Stimulated activated CD8-positive, alpha-beta memory T cell treated with anti-CD3 and anti-CD28 coated beads, Interleukin-4, amount 100 ng/mL, for 1 hour (primary cell): ENCODE data around the gene CDK1.
"Not testable (repeated sequence)": the region's sequence is repeated elsewhere in the genome, so short reads cannot be mapped to it uniquely, and the experiment has no call there.

Experiments used
- DNase-seq, 2 donors: peaks; one replicate each; pipeline ENCODE4 v3.0.0-alpha.2; 2020; ENCODE audit warnings: low read depth in 2 of 2, low spot score in 1 of 2

CDK1 gene

GRCh38 chr10:60810437-60811182 is 32.3 kb downstream of the CDK1 start:
- no peak for DNase-seq

DNA sequence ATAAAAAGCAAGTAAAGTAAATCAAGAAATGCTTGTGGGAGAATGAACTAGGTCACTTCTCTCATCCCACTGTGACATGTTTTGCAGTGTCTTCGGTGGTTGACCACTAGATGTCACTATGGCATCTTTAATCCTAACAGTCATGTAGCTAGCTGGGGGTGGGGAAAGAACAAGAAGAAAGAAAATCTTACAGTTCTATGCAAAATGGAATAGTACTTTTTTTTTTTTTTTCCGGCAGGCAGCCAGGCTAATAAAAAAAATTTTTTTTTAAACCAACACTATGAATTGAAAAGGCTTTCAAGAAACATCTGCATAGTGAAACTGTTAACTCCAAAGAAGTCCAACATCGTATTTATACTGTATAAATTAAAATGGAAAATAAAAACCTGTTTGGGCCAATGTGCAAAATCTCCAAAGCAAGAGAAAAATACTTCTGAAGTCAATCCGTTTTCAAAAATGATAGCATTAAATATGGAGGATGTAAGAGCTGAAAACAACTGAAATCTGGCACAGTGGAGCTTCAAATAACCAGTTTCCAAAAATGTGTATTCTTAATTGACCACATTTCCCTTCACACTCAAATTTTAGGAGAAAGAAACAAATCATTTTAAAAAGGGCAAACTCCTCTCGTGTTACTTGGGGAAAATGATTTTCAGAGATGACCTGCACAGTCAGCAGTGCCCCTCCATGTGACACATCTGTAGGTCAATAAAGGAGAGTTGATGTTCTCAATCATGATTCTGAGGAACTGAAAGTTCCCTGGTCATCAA is 38.5 kb downstream of the CDK1 start:
- no peak for DNase-seq

DNA sequence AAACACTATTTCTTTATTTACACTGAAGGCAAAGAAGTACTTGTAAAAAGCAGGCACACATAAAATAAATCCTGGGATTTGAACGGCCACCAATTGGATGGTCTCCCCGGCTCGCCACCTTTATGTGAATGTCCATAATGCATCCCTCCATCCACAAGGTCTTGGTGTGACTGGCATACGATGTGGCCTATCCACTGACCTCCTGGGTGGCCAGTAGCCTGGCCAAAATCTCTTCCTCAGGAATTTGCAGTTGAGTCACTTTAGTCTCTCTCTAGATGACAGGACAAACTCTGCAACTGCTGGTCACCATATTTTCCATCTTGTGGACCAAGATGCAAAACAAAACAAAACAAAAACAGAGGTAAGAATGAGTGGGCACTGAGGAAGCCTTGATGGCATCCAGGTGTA is 39.1 kb downstream of the CDK1 start:
- no peak for DNase-seq

DNA sequence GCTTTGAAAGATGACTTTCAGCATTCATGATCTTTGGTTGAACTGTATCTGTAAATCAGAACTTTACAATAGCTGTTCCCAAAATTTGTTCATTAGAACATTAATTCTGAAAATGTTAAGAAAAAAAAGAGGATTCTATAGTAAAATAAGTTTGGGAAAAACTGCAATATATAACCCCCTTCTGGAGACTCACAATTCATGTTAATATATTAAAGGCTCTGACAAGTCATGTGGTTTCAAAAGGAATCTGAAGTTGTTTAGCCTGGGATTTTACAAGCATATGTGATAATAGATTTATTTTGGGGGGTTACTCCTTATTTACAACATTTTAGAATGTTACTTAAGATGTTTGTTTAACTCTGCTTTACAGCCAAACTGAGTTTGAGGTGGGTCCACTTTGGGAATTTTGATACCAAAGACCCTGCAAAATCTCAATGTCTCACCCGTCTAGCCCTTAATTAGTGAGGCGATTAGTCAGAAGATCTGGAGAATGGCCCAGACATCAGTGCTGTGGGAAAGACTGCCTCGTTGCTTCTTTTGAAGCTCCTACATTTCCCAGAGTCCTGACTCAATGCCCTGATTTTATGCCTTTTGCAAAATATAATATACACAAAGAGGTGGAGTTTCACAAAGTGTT is 40.0 kb downstream of the CDK1 start:
- DNase-seq, result no peak

DNA sequence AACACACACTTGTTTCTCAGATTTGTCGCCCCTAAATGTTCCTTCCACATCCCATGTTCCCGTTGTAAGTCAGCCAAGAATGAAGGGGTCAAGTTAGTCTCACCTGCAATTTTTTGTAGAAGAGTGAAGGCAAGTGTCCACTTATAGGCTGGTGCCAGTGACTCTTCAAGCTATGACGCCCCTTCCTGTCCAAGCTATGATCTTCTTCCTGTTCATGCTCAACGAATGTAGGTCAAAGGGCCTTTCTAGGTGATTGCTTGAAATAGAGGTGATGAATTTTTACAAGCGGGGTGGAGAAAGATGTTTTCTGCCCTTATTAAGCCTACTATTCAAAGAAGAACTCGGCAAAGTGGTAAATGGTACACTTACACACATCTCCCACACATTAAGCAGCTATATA is 41.0 kb downstream of the CDK1 start:
- DNase-seq, result no peak

DNA sequence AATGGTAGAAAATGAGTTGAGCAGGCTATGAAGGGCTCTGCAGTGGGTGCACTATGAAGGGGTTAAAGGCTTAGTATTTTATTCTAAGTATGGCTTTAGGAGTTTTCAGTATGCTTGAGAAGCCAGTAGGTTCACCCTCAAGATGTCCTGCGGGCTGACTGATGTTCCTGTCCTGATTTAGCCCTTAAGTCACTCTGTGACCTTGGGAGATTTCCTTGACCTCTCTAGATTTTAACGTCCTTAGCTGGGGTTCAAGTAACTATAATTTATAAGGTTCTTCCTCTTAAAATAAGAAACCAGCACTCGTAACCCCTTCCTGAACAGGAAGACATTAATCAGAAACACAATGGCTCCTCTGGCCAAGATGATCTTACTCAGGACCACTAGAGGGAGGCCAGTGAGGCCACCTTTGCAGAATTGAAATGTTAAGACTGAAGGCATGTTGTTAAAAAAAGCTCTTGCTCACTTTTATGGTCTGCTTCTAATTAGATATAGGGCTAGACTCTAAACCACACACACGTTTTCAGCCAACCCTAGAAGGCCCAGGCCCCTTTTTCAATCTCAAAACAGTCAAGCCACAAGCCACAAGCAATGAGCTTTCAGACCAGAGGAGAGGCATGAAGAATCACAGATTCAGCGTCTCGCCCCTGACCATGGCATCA is 41.9 kb downstream of the CDK1 start:
- DNase-seq, result no peak

DNA sequence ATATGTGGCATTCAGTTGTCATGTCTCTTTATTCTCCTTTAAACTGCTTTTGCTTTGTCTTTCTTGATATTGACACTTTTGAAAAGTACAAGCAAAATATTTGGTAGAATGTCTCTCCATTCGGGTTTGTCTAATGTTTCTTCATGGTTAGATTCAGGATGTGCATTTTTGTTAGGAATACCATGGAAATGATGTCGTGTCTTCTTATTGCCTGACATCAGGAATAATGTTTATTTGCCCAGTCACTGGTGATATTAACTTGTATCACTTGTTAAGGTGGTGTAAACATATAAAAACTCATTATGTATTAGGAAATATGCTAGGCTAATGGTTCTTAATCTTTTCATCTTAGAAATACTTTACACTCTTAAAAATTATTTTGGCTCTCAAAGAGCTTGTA is 43.4 kb downstream of the CDK1 start:
- no peak for DNase-seq

- DNase-seq, result no peak
Measured at GRCh38 chr10:60822809-60823208, 44.5 kb downstream of the CDK1 start.

- DNase-seq, result no peak
Measured at GRCh38 chr10:60823324-60823723, 45.0 kb downstream of the CDK1 start.

DNA sequence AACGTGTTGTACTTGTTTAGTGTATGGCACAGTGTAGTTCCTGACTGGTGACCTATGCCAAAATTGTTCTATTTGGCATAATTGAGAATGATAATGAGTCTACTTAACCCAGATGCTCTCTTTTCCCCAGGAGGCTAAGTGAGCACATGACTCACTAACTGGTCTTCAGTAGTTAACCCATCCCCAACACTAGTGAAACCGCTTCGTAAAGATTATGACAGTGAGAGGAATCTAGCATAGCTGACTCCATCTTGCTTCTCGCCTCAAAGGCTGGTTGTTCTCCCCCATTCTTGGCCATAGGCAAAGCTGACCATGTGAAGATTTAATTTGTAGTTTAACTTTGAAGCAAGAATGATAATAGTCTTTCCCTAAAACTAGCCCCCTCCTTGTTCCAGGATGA is 47.2 kb downstream of the CDK1 start:
- no peak for DNase-seq

DNA sequence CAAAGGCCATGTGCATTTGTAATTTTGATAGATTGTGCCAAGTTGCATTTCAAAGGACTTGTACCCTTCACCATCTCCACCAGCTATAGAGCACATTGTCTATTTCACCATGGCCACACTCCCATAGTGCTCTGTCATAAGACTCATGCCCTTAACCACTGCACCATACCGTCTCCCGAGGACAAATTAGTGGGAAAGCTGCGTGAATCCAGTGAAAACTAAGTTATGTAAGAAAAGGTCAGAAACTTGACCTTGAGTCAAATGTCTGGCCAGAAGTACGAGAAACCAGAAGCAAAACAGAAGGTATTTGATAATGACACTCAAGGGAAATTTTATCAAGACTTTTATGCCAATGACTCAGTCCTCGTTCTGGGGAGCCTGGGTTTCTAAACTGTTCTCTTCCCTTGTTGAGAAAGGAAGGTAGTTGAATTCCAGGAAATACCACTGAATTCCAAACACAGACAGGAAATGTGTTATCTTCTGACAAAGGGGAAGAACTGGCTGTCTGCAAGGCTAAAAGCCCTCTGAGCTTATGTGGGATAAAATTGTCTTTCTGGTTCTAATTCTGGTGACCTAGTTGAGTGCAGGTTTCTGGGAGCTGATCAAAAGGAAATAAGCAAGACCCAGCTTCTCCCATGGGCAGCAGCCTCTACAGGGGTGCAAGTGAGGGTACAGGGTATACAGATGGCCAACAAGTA is 49.7 kb downstream of the CDK1 start:
- DNase-seq, result no peak

DNA sequence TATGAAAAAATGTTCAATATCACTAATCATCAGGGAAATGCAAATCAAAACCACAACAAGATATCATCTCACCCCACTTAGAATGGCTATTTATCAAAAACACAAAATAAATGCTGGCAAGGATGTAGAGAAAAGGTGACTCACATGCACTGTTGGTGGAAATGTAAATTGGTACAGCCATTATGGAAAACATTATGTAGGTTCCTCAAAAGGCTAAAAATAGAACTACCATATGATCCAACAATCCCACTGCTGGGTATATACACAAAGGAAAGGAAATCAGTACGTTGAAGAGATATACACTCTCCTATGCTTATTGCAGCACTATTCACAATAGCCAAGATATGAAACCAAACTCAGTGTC is 50.2 kb downstream of the CDK1 start:
- DNase-seq, result no peak

GRCh38 chr10:60832136-60832535 is 53.9 kb downstream of the CDK1 start:
- not testable (repeated sequence) for DNase-seq

DNA sequence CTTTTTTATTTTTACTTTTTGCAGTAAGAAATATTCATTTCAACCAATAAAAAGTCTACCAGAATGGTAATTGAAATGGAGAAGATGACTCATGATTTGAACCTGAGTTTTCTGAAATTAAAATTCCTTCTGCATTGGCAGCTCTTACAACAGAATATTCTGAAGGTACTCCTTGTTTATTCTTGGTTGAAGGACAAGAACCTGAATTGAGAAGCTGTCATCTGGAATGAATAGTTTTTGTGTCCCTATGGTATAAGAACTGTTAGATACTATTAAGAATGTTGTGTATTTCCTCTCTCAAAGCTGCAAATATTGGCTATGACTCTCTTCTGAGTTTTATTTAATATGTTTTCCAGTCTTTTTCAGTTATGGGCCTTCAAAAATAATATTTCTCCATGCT is 56.1 kb downstream of the CDK1 start:
- no peak for DNase-seq

DNA sequence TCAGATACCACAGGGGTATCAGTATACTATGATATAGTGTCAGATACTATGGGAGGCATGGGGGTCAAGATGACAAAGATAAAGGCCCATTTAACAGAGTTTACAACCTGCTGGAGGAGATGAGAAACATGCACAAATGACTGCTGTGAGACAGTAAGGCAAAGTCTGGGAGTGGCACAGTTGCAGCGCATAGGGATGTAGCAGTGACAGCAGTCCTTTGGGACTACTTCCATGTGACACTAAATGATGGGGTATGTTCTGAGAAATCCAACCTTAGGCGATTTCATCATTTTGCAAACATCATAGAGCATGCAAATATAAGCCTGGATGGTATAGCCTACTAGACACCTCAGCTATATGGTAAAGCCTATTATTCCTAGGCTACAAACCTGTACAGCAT is 56.8 kb downstream of the CDK1 start:
- no peak for DNase-seq

- DNase-seq, result not testable (repeated sequence)
Measured at GRCh38 chr10:60841227-60841626, 62.9 kb downstream of the CDK1 start.

DNA sequence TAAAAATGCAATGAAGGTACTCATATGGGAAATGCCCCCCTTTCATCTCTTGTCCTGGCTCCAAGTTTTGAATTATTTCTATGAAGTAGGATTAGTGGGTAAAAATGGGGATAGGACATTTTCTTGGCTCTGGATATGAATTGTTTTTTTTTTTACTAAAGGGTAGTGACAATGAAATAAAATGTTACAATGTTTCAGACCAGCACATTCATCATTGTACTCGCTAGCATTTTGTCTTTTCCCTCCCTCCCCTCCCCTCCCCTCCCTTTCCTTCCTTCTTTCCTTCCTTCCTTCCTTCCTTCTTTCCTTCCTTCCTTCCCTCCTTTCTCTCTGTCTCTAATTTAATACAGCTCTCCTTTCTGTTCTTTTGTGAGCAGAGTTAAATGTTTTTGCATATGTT is 64.4 kb downstream of the CDK1 start:
- DNase-seq, result no peak
